Measurements from ENCODE around the gene U2SURP. TPM values are rescaled to one million over a fixed set of nuclear protein-coding genes. Genes with fewer than 3 reads are reported as not detected.

Gene U2SURP
- total and polyA plus RNA-seq, 2 donors (not counting 3 experiments of a cell fraction or from before 2014, with no cell fraction given), result 12.6 to 92.4 TPM

DNA sequence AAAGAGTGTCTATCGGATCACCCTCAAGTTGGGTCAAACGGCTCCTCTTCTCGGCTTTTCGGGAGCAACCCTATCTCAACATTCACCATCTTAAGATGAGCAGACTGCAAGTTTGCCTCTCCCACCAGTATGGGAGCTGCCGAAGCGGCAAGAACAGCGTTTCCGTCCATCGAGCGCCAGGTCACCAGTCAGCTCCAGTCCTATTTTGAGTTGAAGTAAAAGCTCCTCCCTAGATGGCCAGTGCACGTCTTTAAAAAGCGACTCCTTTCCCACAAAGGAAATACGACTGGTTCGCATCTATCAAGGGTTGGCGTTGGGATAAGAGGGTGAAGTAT lies 369 bp upstream of the U2SURP start:
- Histone ChIP-seq H3K9ac (replicated peaks; ENCODE audit: extremely low read depth, insufficient read depth, low read length) (peak overlapping the region; percentile 88), H3K79me2 (ENCODE audit: control insufficient read depth, insufficient read depth, low read length) (peaks cover 45% of the 10 kb centered on the region), H3K9me1 (replicated peaks; ENCODE audit: control insufficient read depth, extremely low read depth, insufficient read depth, low read length) (no peaks in the 10 kb centered on the region), H4K20me1 (replicated peaks; ENCODE audit: control insufficient read depth, extremely low read depth, insufficient read depth, low read length) (peaks cover 6% of the 10 kb centered on the region), H3K27ac (ENCODE audit: insufficient read depth, low read depth, low read length) (peak overlapping the region; percentile 72), H3K4me3 (replicated peaks in 1 of 3; ENCODE audit: insufficient read depth in 1 of 3, low read depth in 1 of 3, low read length in 3 of 3) (peak overlapping the region; percentile 73 to 93 (median 92)), H3K36me3 (ENCODE audit: control insufficient read depth in 2 of 2, extremely low read depth in 1 of 2, insufficient read depth in 2 of 2, low read length in 2 of 2) (no peaks in the 10 kb centered on the region), H3K4me2 (ENCODE audit: insufficient read depth, low read length) (peak overlapping the region; percentile 93), H3K27me3 (ENCODE audit: control insufficient read depth in 2 of 2, insufficient read depth in 2 of 2, low read length in 2 of 2) (peaks cover 0 to 2% of the 10 kb centered on the region in 2 experiments), H3K9me3 (replicated peaks; ENCODE audit: control insufficient read depth, insufficient read depth, low read length) (no peaks in the 10 kb centered on the region), H3K4me1 (ENCODE audit: control insufficient read depth, extremely low read depth, insufficient read depth, low read length) (peaks cover 16% of the 10 kb centered on the region), H2AFZ (ENCODE audit: low read depth, low read length) (peak overlapping the region; percentile 73)
- no peak for TF ChIP-seq FOS (IDR thresholded peaks at IDR 0.05; ENCODE audit: borderline replicate concordance, insufficient read depth, low read length)
- TF ChIP-seq GATA2 (IDR thresholded peaks at IDR 0.05; ENCODE audit: insufficient read depth, insufficient read length, low read depth, low read length), result no peak
- TF ChIP-seq MYC (IDR thresholded peaks at IDR 0.05; ENCODE audit: low read depth, low read length), result no peak
- no peak for TF ChIP-seq POLR2A (IDR thresholded peaks at IDR 0.05; ENCODE audit: low read depth, low read length)
- TF ChIP-seq, protein P1, sequence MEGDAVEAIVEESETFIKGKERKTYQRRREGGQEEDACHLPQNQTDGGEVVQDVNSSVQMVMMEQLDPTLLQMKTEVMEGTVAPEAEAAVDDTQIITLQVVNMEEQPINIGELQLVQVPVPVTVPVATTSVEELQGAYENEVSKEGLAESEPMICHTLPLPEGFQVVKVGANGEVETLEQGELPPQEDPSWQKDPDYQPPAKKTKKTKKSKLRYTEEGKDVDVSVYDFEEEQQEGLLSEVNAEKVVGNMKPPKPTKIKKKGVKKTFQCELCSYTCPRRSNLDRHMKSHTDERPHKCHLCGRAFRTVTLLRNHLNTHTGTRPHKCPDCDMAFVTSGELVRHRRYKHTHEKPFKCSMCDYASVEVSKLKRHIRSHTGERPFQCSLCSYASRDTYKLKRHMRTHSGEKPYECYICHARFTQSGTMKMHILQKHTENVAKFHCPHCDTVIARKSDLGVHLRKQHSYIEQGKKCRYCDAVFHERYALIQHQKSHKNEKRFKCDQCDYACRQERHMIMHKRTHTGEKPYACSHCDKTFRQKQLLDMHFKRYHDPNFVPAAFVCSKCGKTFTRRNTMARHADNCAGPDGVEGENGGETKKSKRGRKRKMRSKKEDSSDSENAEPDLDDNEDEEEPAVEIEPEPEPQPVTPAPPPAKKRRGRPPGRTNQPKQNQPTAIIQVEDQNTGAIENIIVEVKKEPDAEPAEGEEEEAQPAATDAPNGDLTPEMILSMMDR (IDR thresholded peaks at IDR 0.05; ENCODE audit: extremely low read depth in 1 of 2, insufficient read depth in 1 of 2, low read depth in 1 of 2, low read length in 2 of 2), result no peak
- dilution Hi-C loops (cut with MboI; ENCODE audit: extremely low pct_ligation_motif_present, low sequenced_read_pairs) (no loop called here), intact Hi-C loops (cut with micrococcal nuclease) (loop anchor here (1.0 to 10.0 kb wide), 6 partner anchors 25 to 556 kb away; partner anchors contain the start of genes ATR, PLS1, TRPC1 and XRN1)
- ChIA-PET POLR2A (interaction anchor here (1.0 to 1.3 kb wide), 4 partner anchors 10 to 971 kb away, joined by 3 to 4 read pairs (median 3); partner anchors contain the start of genes ATR and DIPK2A), CTCF (interaction anchor here (0.6 to 3.1 kb wide), 14 partner anchors 8 to 673 kb away, joined by 3 to 25 read pairs (median 5); partner anchors contain the start of gene ATR)
- no peak for FAIRE-seq
- DNase-seq (ENCODE audit: low read depth, low spot score), result no peak
- TSS peak; percentile 99 for BruUV-seq (replicated peaks)
